T-cell (primary cell): ENCODE measurements around the gene PTPN7. TPM values are rescaled to one million over a fixed set of nuclear protein-coding genes. Genes with fewer than 3 reads are reported as not detected.

Source experiments
- ATAC-seq, 4 experiments: fragments of 200-7000 bp in 3 of 4; fragments of 150-1000 bp in 1 of 4; cut with Tn5 transposase; replicated peaks in 1 of 4; 1 replicate in 3 of 4; 2 replicates in 1 of 4; pipeline ENCODE4 v1.10.0; 2021; ENCODE audit warnings: moderate library complexity in 3 of 4, mild to moderate bottlenecking in 2 of 4, moderate number of reproducible peaks in 1 of 4
- CTCF ChIA-PET, 2 donors: fragments of 300-600 bp; sonication (Branson Sonifier 250); formaldehyde crosslinking; loops; one replicate each; lab custom pipeline; 2022; ENCODE audit warnings: antibody characterized with exemption in 2 of 2; lab: Charles Lee
- POLR2A ChIA-PET, 2 donors: fragments of 300-600 bp; sonication (Branson Sonifier 250); formaldehyde crosslinking; loops; one replicate each; lab custom pipeline; 2022; ENCODE audit warnings: antibody characterized with exemption in 2 of 2; lab: Charles Lee
- DNase-seq, 35 experiments: peaks; one replicate each; pipeline versions ENCODE4 v3.0.0 to v3.0.0-alpha.2; 2013 to 2023
- H3K27ac ChIP-seq: one replicate; pipeline ENCODE4 v1.5.1; 2013; ENCODE audit warnings: low read length
- H3K27me3 ChIP-seq, 2 experiments: replicated peaks in 1 of 2; 1 replicate in 1 of 2; 2 replicates in 1 of 2; pipeline versions ENCODE4 v1.6.1 to v1.7.0; 2013; ENCODE audit warnings: low read length in 1 of 2, mixed read lengths in 1 of 2; ENCODE audit not compliant: control insufficient read depth in 2 of 2, insufficient read depth in 2 of 2; ENCODE audit errors: extremely low read depth in 1 of 2
- H3K36me3 ChIP-seq, 2 donors: 1 replicate in 1 of 2; 2 replicates in 1 of 2; pipeline versions ENCODE4 v1.6.1 to v1.7.0; 2013; ENCODE audit warnings: low read length in 1 of 2; ENCODE audit not compliant: control insufficient read depth in 2 of 2, insufficient read depth in 1 of 2; ENCODE audit errors: extremely low read depth in 1 of 2
- H3K4me1 ChIP-seq, 2 experiments: 1 replicate in 1 of 2; 2 replicates in 1 of 2; pipeline versions ENCODE4 v1.6.1 to v1.7.0; 2013; ENCODE audit warnings: low read length in 2 of 2, mixed read lengths in 1 of 2; ENCODE audit not compliant: insufficient read depth in 2 of 2, control insufficient read depth in 1 of 2; ENCODE audit errors: extremely low read depth in 1 of 2
- H3K4me3 ChIP-seq, 2 donors: 1 replicate in 1 of 2; 2 replicates in 1 of 2; pipeline versions ENCODE4 v1.5.1 to v1.7.0; 2013; ENCODE audit warnings: mild to moderate bottlenecking in 2 of 2, low read length in 1 of 2, moderate library complexity in 1 of 2; ENCODE audit not compliant: control insufficient read depth in 1 of 2; ENCODE audit errors: extremely low read depth in 1 of 2
- H3K9me3 ChIP-seq: 2 replicates; pipeline ENCODE4 v1.7.0; 2013
- H3K27ac Mint-ChIP-seq, 2 donors: one replicate each; pipeline ENCODE4 v1.8.0; 2020 to 2021; ENCODE audit warnings: mild to moderate bottlenecking in 2 of 2, mixed read lengths in 2 of 2
- H3K27me3 Mint-ChIP-seq, 2 donors: one replicate each; pipeline ENCODE4 v1.8.0; 2021 to 2022; ENCODE audit warnings: mixed read lengths in 2 of 2
- H3K36me3 Mint-ChIP-seq: one replicate; pipeline ENCODE4 v1.8.0; 2021; ENCODE audit warnings: mixed read lengths
- H3K4me1 Mint-ChIP-seq, 3 donors: one replicate each; pipeline ENCODE4 v1.8.0; 2020 to 2022; ENCODE audit warnings: mixed read lengths in 3 of 3, mild to moderate bottlenecking in 1 of 3
- H3K4me3 Mint-ChIP-seq, 3 donors: one replicate each; pipeline ENCODE4 v1.8.0; 2020 to 2022; ENCODE audit warnings: mild to moderate bottlenecking in 3 of 3, mixed read lengths in 3 of 3, moderate library complexity in 3 of 3
- H3K9me3 Mint-ChIP-seq, 3 donors: one replicate each; pipeline ENCODE4 v1.8.0; 2020 to 2022; ENCODE audit warnings: mixed read lengths in 3 of 3
- WGBS: methylation state at CpG from one replicate; pipeline ENCODE4 v1.1.5; 2013; ENCODE audit warnings: missing lambda C conversion rate; ENCODE audit not compliant: insufficient coverage; 5-methylcytosine and 5-hydroxymethylcytosine counted together
- total RNA-seq, 35 experiments: library from RNA in 6 of 35; stranded (reverse) in 6 of 35; fragments of 120-200 nt in 1 of 35; gene quantifications; one replicate each; pipeline versions ENCODE4 v1.2.1 to v1.2.4 and lab custom pipeline; 2013 to 2026

The PTPN7 gene
- total RNA-seq, 5 donors from 2014 or later (not counting 1 experiment from before 2014, with no cell fraction given): 67.1 to 124 (median 71.7) TPM

GRCh38 chr1:202162418-202163280, 2.2 kb upstream of the PTPN7 start:
- H3K9me3 Mint-ChIP-seq: no peaks in the 10 kb centered on the region
- CTCF ChIA-PET: interaction anchor here (0.6 to 1.8 kb wide), 3 partner anchors 8 to 78 kb away, joined by 5 to 9 read pairs (median 6); no protein-coding TSS in a partner anchor
- H3K27ac Mint-ChIP-seq: peak overlapping the region; percentile 86 to 99
- peak overlapping the region; percentile 95 for H3K27ac ChIP-seq
- no peaks in the 10 kb centered on the region for H3K27me3 ChIP-seq
- WGBS: 14% methylated on average over 5 of the region's 15 CpGs
- POLR2A ChIA-PET: interaction anchor here (0.6 to 1.0 kb wide), 3 partner anchors 8 to 298 kb away, joined by 3 to 7 read pairs (median 4); no protein-coding TSS in a partner anchor
- H3K36me3 ChIP-seq: peaks cover 0 to 7% of the 10 kb centered on the region in 2 donors
- ATAC-seq (no peak), DNase-seq (peak in 1 of 35 experiments; percentile 55)
- H3K4me1 Mint-ChIP-seq: peaks cover 82 to 93% (median 83%) of the 10 kb centered on the region in 3 donors
- H3K4me3 ChIP-seq: peak overlapping the region; percentile 3 to 19
- no peaks in the 10 kb centered on the region for H3K9me3 ChIP-seq
- H3K27me3 Mint-ChIP-seq: no peaks in the 10 kb centered on the region
- H3K4me3 Mint-ChIP-seq: peak overlapping the region; percentile 53 to 92 (median 92)
- H3K36me3 Mint-ChIP-seq: peaks cover under 1% of the 10 kb centered on the region
- peaks cover 63 to 92% of the 10 kb centered on the region in 2 experiments for H3K4me1 ChIP-seq

GRCh38 chr1:202162047-202162417, 1.6 kb upstream of the PTPN7 start:
- H3K36me3 ChIP-seq: peaks cover 2 to 13% of the 10 kb centered on the region in 2 donors
- POLR2A ChIA-PET: interaction anchor here in 1 of 2 donors (0.6 kb wide), 1 partner anchor 38 kb away, joined by 4 read pairs; no protein-coding TSS in a partner anchor
- Mint-ChIP-seq H3K27ac (peak overlapping the region; percentile 82 to 99), H3K4me1 (peaks cover 84 to 95% (median 86%) of the 10 kb centered on the region in 3 donors), H3K9me3 (no peaks in the 10 kb centered on the region), H3K36me3 (peaks cover 3% of the 10 kb centered on the region), H3K27me3 (no peaks in the 10 kb centered on the region), H3K4me3 (peak overlapping the region; percentile 90 to 92 (median 92))
- peak overlapping the region; percentile 95 for H3K27ac ChIP-seq
- ATAC-seq (peak in 2 of 4 experiments; percentile 4 to 13), DNase-seq (peak in 4 of 35 experiments; percentile 11 to 59 (median 34))
- peaks cover 63 to 98% of the 10 kb centered on the region in 2 experiments for H3K4me1 ChIP-seq
- CTCF ChIA-PET: no interaction called here
- H3K27me3 ChIP-seq: no peaks in the 10 kb centered on the region
- WGBS: no CpG with 5 or more reads among the region's 4 CpGs
- H3K4me3 ChIP-seq: peak overlapping the region; percentile 19 to 95
- H3K9me3 ChIP-seq: no peaks in the 10 kb centered on the region

GRCh38 chr1:202161151-202162046, 997 bp upstream of the PTPN7 start:
- Histone ChIP-seq H3K27me3 (no peaks in the 10 kb centered on the region), H3K4me1 (peaks cover 64 to 100% of the 10 kb centered on the region in 2 experiments), H3K4me3 (peak overlapping the region; percentile 72 to 95), H3K9me3 (no peaks in the 10 kb centered on the region), H3K36me3 (peaks cover 4 to 19% of the 10 kb centered on the region in 2 donors), H3K27ac (peak overlapping the region; percentile 95)
- no peak for ATAC-seq
- WGBS: 13% methylated on average over 11 of the region's 22 CpGs
- no peaks in the 10 kb centered on the region for H3K9me3 Mint-ChIP-seq
- H3K36me3 Mint-ChIP-seq: peaks cover 3% of the 10 kb centered on the region
- ChIA-PET CTCF (no interaction called here), POLR2A (interaction anchor here in 1 of 2 donors (0.6 kb wide), 1 partner anchor 39 kb away, joined by 4 read pairs; no protein-coding TSS in a partner anchor)
- H3K4me1 Mint-ChIP-seq: peaks cover 84 to 95% (median 88%) of the 10 kb centered on the region in 3 donors
- no peaks in the 10 kb centered on the region for H3K27me3 Mint-ChIP-seq
- no peak for DNase-seq
- peak overlapping the region; percentile 99 for H3K27ac Mint-ChIP-seq
- H3K4me3 Mint-ChIP-seq: peak overlapping the region; percentile 90 to 92 (median 92)

- H3K4me1 Mint-ChIP-seq: peaks cover 89 to 94% (median 90%) of the 10 kb centered on the region in 3 donors
- peaks cover 11% of the 10 kb centered on the region for H3K36me3 Mint-ChIP-seq
- no peaks in the 10 kb centered on the region for H3K27me3 Mint-ChIP-seq
- Histone ChIP-seq H3K9me3 (no peaks in the 10 kb centered on the region), H3K27ac (peak overlapping the region; percentile 95), H3K4me1 (peaks cover 56 to 98% of the 10 kb centered on the region in 2 experiments), H3K4me3 (peak overlapping the region; percentile 72 to 95), H3K27me3 (no peaks in the 10 kb centered on the region), H3K36me3 (peaks cover 10 to 36% of the 10 kb centered on the region in 2 donors)
- 0% methylated on average over 11 of the region's 16 CpGs for WGBS
- peak; percentile 22 to 47 (median 34) for ATAC-seq
- H3K9me3 Mint-ChIP-seq: no peaks in the 10 kb centered on the region
- DNase-seq: peak in 21 of 35 experiments; percentile 21 to 68 (median 42)
- peak overlapping the region; percentile 90 to 92 (median 92) for H3K4me3 Mint-ChIP-seq
- POLR2A ChIA-PET: interaction anchor here in 1 of 2 donors (1.2 kb wide), 1 partner anchor 12 kb away, joined by 3 read pairs; no protein-coding TSS in a partner anchor
- peak overlapping the region; percentile 99 for H3K27ac Mint-ChIP-seq
- CTCF ChIA-PET: interaction anchor here (0.6 to 1.6 kb wide), 7 partner anchors 8 to 182 kb away, joined by 3 to 9 read pairs (median 4); partner anchors contain the start of gene UBE2T (in 1 of the 2)
Measured at GRCh38 chr1:202159534-202160371, 649 bp downstream of the PTPN7 start.

- Histone ChIP-seq H3K27me3 (no peaks in the 10 kb centered on the region), H3K27ac (peak overlapping the region; percentile 95), H3K4me1 (peaks cover 49 to 95% of the 10 kb centered on the region in 2 experiments), H3K4me3 (peak overlapping the region; percentile 72 to 95), H3K9me3 (no peaks in the 10 kb centered on the region), H3K36me3 (peaks cover 12 to 43% of the 10 kb centered on the region in 2 donors)
- H3K27ac Mint-ChIP-seq: peak overlapping the region; percentile 99
- H3K9me3 Mint-ChIP-seq: no peaks in the 10 kb centered on the region
- H3K27me3 Mint-ChIP-seq: no peaks in the 10 kb centered on the region
- CTCF ChIA-PET: interaction anchor here (0.7 to 1.6 kb wide), 2 partner anchors 16 to 42 kb away, joined by 5 to 9 read pairs; no protein-coding TSS in a partner anchor
- ATAC-seq: no peak
- peaks cover 15% of the 10 kb centered on the region for H3K36me3 Mint-ChIP-seq
- peak overlapping the region; percentile 90 to 92 (median 92) for H3K4me3 Mint-ChIP-seq
- peaks cover 85 to 89% (median 85%) of the 10 kb centered on the region in 3 donors for H3K4me1 Mint-ChIP-seq
- 14% methylated on average over 9 of the region's 10 CpGs for whole genome bisulfite sequencing
- POLR2A ChIA-PET: no interaction called here
- peak in 1 of 35 experiments; percentile 29 for DNase-seq
Measured at GRCh38 chr1:202158810-202159533, 1.4 kb downstream of the PTPN7 start.
